CD4-positive, alpha-beta memory T cell (primary cell): Measurements from ENCODE around the gene STEEP1. TPM values are rescaled to one million over a fixed set of nuclear protein-coding genes. Genes with fewer than 3 reads are reported as not detected.
"Not testable (repeated sequence)": the region's sequence is repeated elsewhere in the genome, so short reads cannot be mapped to it uniquely, and the experiment has no call there.

Experiments used
- CTCF ChIA-PET: fragments of 350-600 bp; sonication (Branson Sonifier 250); formaldehyde crosslinking; loops from one replicate; lab custom pipeline; 2021; ENCODE audit warnings: inconsistent platforms; ENCODE audit not compliant: partially characterized antibody; lab: Charles Lee
- POLR2A ChIA-PET: fragments of 350-600 bp; sonication (Branson Sonifier 250); formaldehyde crosslinking; loops from one replicate; lab custom pipeline; 2021; ENCODE audit not compliant: partially characterized antibody; lab: Charles Lee
- DNase-seq, 5 donors: peaks; one replicate each; pipeline versions ENCODE4 v3.0.0 to v3.0.0-alpha.2; 2020 to 2022; ENCODE audit warnings: mixed read lengths in 1 of 5
- H3K27ac ChIP-seq: one replicate; pipeline ENCODE4 v1.7.0; 2013; ENCODE audit warnings: low read depth, low read length
- H3K27me3 ChIP-seq: 2 replicates; pipeline ENCODE4 v1.7.0; 2013; ENCODE audit warnings: mild to moderate bottlenecking, low read length, moderate library complexity; ENCODE audit not compliant: insufficient read depth
- H3K36me3 ChIP-seq: 2 replicates; pipeline ENCODE4 v1.7.0; 2013; ENCODE audit warnings: mild to moderate bottlenecking, low read length, moderate library complexity; ENCODE audit not compliant: insufficient read depth
- H3K4me1 ChIP-seq: 2 replicates; pipeline ENCODE4 v1.7.0; 2013; ENCODE audit warnings: mild to moderate bottlenecking, low read length, moderate library complexity; ENCODE audit not compliant: insufficient read depth
- H3K4me3 ChIP-seq, 2 donors: one replicate each; pipeline ENCODE4 v1.7.0; 2013; ENCODE audit warnings: low read length in 2 of 2, mild to moderate bottlenecking in 1 of 2
- H3K9me3 ChIP-seq, 2 donors: one replicate each; pipeline ENCODE4 v1.7.0; 2013; ENCODE audit warnings: low read length in 2 of 2, control low read depth in 1 of 2; ENCODE audit not compliant: control insufficient read depth in 1 of 2
- H3K27ac Mint-ChIP-seq, 7 donors: one replicate each; pipeline ENCODE4 v1.8.0; 2020 to 2021; ENCODE audit warnings: mixed read lengths in 7 of 7, mild to moderate bottlenecking in 6 of 7, inconsistent platforms in 3 of 7, moderate library complexity in 3 of 7
- H3K27me3 Mint-ChIP-seq, 2 donors: one replicate each; pipeline ENCODE4 v1.8.0; 2020 to 2021; ENCODE audit warnings: mixed read lengths in 2 of 2
- H3K36me3 Mint-ChIP-seq, 2 donors: one replicate each; pipeline ENCODE4 v1.8.0; 2020 to 2021; ENCODE audit warnings: mixed read lengths in 2 of 2, inconsistent platforms in 1 of 2, mild to moderate bottlenecking in 1 of 2
- H3K4me1 Mint-ChIP-seq, 4 donors: one replicate each; pipeline ENCODE4 v1.8.0; 2020 to 2021; ENCODE audit warnings: mixed read lengths in 4 of 4, mild to moderate bottlenecking in 1 of 4
- H3K4me3 Mint-ChIP-seq, 8 donors: one replicate each; pipeline ENCODE4 v1.8.0; 2020 to 2021; ENCODE audit warnings: mixed read lengths in 8 of 8, mild to moderate bottlenecking in 7 of 8, moderate library complexity in 6 of 8, inconsistent platforms in 3 of 8
- H3K9me3 Mint-ChIP-seq, 8 donors: one replicate each; pipeline ENCODE4 v1.8.0; 2020 to 2021; ENCODE audit warnings: mixed read lengths in 8 of 8, mild to moderate bottlenecking in 5 of 8, inconsistent platforms in 3 of 8, moderate library complexity in 1 of 8
- intact Hi-C: fragments of 100-400 bp; cut with micrococcal nuclease; formaldehyde crosslinking; loops from one replicate; pipeline ENCODE4 v1.15.1; 2023
- polyA plus RNA-seq, 2 donors: library from polyadenylated mRNA; unstranded; fragments of 300-500 nt; fragmentation: Illumina TruSeq; gene quantifications; one replicate each; pipeline ENCODE4 v1.2.3, GENCODE V29; 2021
- total RNA-seq, 2 experiments: library from RNA; stranded (reverse); gene quantifications; one replicate each; pipeline ENCODE4 v1.2.3, GENCODE V29; 2021

The STEEP1 gene
- total and polyA plus RNA-seq, 4 experiments from 2014 or later = 6.3 to 22.9 (median 19.3) TPM

- Histone ChIP-seq H3K4me1 (peaks cover 22% of the 10 kb centered on the region), H3K4me3 (no peak overlapping the region), H3K9me3 (no peaks in the 10 kb centered on the region), H3K27ac (no peak overlapping the region), H3K27me3 (no peaks in the 10 kb centered on the region), H3K36me3 (no peaks in the 10 kb centered on the region)
- no peaks in the 10 kb centered on the region for H3K27me3 Mint-ChIP-seq
- POLR2A ChIA-PET = no interaction called here
- peaks cover 0 to 2% (median 0%) of the 10 kb centered on the region in 8 donors for H3K9me3 Mint-ChIP-seq
- peaks cover 5 to 20% (median 15%) of the 10 kb centered on the region in 4 donors for H3K4me1 Mint-ChIP-seq
- no peak overlapping the region for H3K4me3 Mint-ChIP-seq
- H3K36me3 Mint-ChIP-seq = no peaks in the 10 kb centered on the region
- DNase-seq = no peak
- CTCF ChIA-PET = no interaction called here
- H3K27ac Mint-ChIP-seq = peak overlapping the region in 5 of 7 donors; percentile 21 to 94 (median 84)
- intact Hi-C loops = no loop called here
These were observed 63.6 kb downstream of the STEEP1 start for GRCh38 chrX:119501511-119502148.

GRCh38 chrX:119500061-119500800 lies 65.0 kb downstream of the STEEP1 start:
- intact Hi-C loops = no loop called here
- ChIA-PET CTCF (interaction anchor here (1.0 to 1.8 kb wide), 2 partner anchors 11 to 284 kb away, joined by 3 to 6 read pairs; no protein-coding TSS in a partner anchor), POLR2A (no interaction called here)
- Mint-ChIP-seq H3K36me3 (no peaks in the 10 kb centered on the region), H3K4me3 (no peak overlapping the region), H3K9me3 (peaks cover 0 to 2% (median 0%) of the 10 kb centered on the region in 8 donors), H3K27me3 (no peaks in the 10 kb centered on the region), H3K4me1 (peaks cover 12 to 30% (median 20%) of the 10 kb centered on the region in 4 donors), H3K27ac (peak overlapping the region in 2 of 7 donors; percentile 36 to 44)
- no peak for DNase-seq
- Histone ChIP-seq H3K9me3 (no peaks in the 10 kb centered on the region), H3K27me3 (no peaks in the 10 kb centered on the region), H3K4me3 (no peak overlapping the region), H3K27ac (no peak overlapping the region), H3K36me3 (no peaks in the 10 kb centered on the region), H3K4me1 (peaks cover 32% of the 10 kb centered on the region)

- Mint-ChIP-seq H3K4me3 (no peak overlapping the region), H3K9me3 (peaks cover 0 to 2% (median 0%) of the 10 kb centered on the region in 8 donors), H3K36me3 (no peaks in the 10 kb centered on the region), H3K27me3 (no peaks in the 10 kb centered on the region), H3K27ac (no peak overlapping the region), H3K4me1 (peaks cover 7 to 20% (median 13%) of the 10 kb centered on the region in 4 donors)
- no peak overlapping the region for H3K27ac ChIP-seq
- POLR2A ChIA-PET = no interaction called here
- H3K4me3 ChIP-seq = no peak overlapping the region
- H3K27me3 ChIP-seq = no peaks in the 10 kb centered on the region
- no peaks in the 10 kb centered on the region for H3K9me3 ChIP-seq
- DNase-seq = no peak
- CTCF ChIA-PET = interaction anchor here (1.6 to 5.5 kb wide), 3 partner anchors 13 to 232 kb away, joined by 4 to 56 read pairs (median 5); no protein-coding TSS in a partner anchor
- H3K36me3 ChIP-seq = no peaks in the 10 kb centered on the region
- intact Hi-C loops = no loop called here
- H3K4me1 ChIP-seq = peaks cover 20% of the 10 kb centered on the region
These were observed 68.0 kb downstream of the STEEP1 start for GRCh38 chrX:119497185-119497584.

- intact Hi-C loops = no loop called here
- no peaks in the 10 kb centered on the region for H3K9me3 ChIP-seq
- no peak overlapping the region for H3K4me3 ChIP-seq
- Mint-ChIP-seq H3K9me3 (peaks cover 0 to 2% (median 0%) of the 10 kb centered on the region in 8 donors), H3K36me3 (no peaks in the 10 kb centered on the region), H3K27me3 (no peaks in the 10 kb centered on the region), H3K4me3 (peak overlapping the region in 2 of 8 donors; percentile 40 to 55), H3K4me1 (peaks cover 2 to 13% (median 10%) of the 10 kb centered on the region in 4 donors), H3K27ac (peak overlapping the region in 4 of 7 donors; percentile 42 to 88 (median 58))
- H3K27ac ChIP-seq = no peak overlapping the region
- peak in 3 of 5 donors; percentile 14 to 25 (median 16) for DNase-seq
- no peaks in the 10 kb centered on the region for H3K27me3 ChIP-seq
- H3K36me3 ChIP-seq = no peaks in the 10 kb centered on the region
- ChIA-PET CTCF (interaction anchor here (1.3 to 5.5 kb wide), 4 partner anchors 12 to 233 kb away, joined by 3 to 56 read pairs (median 4); no protein-coding TSS in a partner anchor), POLR2A (interaction anchor here (0.7 kb wide), 1 partner anchor 28 kb away, joined by 3 read pairs; the partner anchor contains the start of gene SLC25A5)
- H3K4me1 ChIP-seq = peaks cover 13% of the 10 kb centered on the region
These were observed 69.2 kb downstream of the STEEP1 start for GRCh38 chrX:119495734-119496726.

- H3K9me3 Mint-ChIP-seq, H3K27me3 ChIP-seq, H3K27me3 Mint-ChIP-seq, DNase-seq, intact Hi-C loops, H3K36me3 ChIP-seq, H3K4me3 Mint-ChIP-seq, H3K4me3 ChIP-seq, H3K27ac Mint-ChIP-seq, H3K27ac ChIP-seq, H3K36me3 Mint-ChIP-seq, H3K9me3 ChIP-seq: not testable (repeated sequence)
- peaks cover 13% of the 10 kb centered on the region for H3K4me1 ChIP-seq
- CTCF ChIA-PET = interaction anchor here (0.8 to 5.5 kb wide), 3 partner anchors 10 to 23 kb away, joined by 3 to 56 read pairs (median 3); no protein-coding TSS in a partner anchor
- peaks cover 2 to 13% (median 10%) of the 10 kb centered on the region in 4 donors for H3K4me1 Mint-ChIP-seq
- POLR2A ChIA-PET = interaction anchor here (0.9 kb wide), 1 partner anchor 9 kb away, joined by 3 read pairs; no protein-coding TSS in a partner anchor
These were observed 71.2 kb downstream of the STEEP1 start for GRCh38 chrX:119493851-119494495.

- Histone ChIP-seq H3K27me3 (no peaks in the 10 kb centered on the region), H3K4me3 (no peak overlapping the region), H3K36me3 (no peaks in the 10 kb centered on the region), H3K9me3 (no peaks in the 10 kb centered on the region), H3K27ac (no peak overlapping the region), H3K4me1 (peaks cover 13% of the 10 kb centered on the region)
- intact Hi-C loops = no loop called here
- Mint-ChIP-seq H3K27me3 (no peaks in the 10 kb centered on the region), H3K4me1 (peaks cover 2 to 13% (median 10%) of the 10 kb centered on the region in 4 donors), H3K36me3 (no peaks in the 10 kb centered on the region), H3K4me3 (no peak overlapping the region), H3K9me3 (no peaks in the 10 kb centered on the region), H3K27ac (no peak overlapping the region)
- ChIA-PET CTCF (interaction anchor here (5.5 kb wide), 1 partner anchor 8 kb away, joined by 56 read pairs; no protein-coding TSS in a partner anchor), POLR2A (interaction anchor here (1.3 kb wide), 1 partner anchor 81 kb away, joined by 3 read pairs; no protein-coding TSS in a partner anchor)
- DNase-seq = no peak
These were observed 72.7 kb downstream of the STEEP1 start for GRCh38 chrX:119492463-119492862.
